Right ventricle myocardium superior (tissue), 1 donor: Measurements from ENCODE around the gene EHBP1L1. TPM values are rescaled to one million over a fixed set of nuclear protein-coding genes. Genes with fewer than 3 reads are reported as not detected.

Experiments used
- ATAC-seq: fragments of 200-7000 bp; cut with Tn5 transposase; one replicate; pipeline ENCODE4 v1.9.1; 2020; ENCODE audit warnings: mild to moderate bottlenecking; ENCODE audit not compliant: poor library complexity
- DNase-seq: peaks from one replicate; pipeline ENCODE4 v3.0.0-alpha.2; 2020
- intact Hi-C: fragments of 100-400 bp; cut with DNase I; formaldehyde crosslinking; loops from one replicate; pipeline ENCODE4 v1.11.2; 2022
- total RNA-seq: library from RNA; stranded (reverse); fragmentation: NEBNext Ultra II Directional; extraction: Animal tissue kit (Norgen Biotek cat#: 25700); gene quantifications from one replicate; pipeline ENCODE4 v1.2.1, GENCODE V29; 2021
- donor health status: DM: no; HTN: yes; CAD: no; lungs with severe emphysema.

Gene EHBP1L1
- total RNA-seq, 1 donor from 2014 or later: 44.9 TPM

DNA sequence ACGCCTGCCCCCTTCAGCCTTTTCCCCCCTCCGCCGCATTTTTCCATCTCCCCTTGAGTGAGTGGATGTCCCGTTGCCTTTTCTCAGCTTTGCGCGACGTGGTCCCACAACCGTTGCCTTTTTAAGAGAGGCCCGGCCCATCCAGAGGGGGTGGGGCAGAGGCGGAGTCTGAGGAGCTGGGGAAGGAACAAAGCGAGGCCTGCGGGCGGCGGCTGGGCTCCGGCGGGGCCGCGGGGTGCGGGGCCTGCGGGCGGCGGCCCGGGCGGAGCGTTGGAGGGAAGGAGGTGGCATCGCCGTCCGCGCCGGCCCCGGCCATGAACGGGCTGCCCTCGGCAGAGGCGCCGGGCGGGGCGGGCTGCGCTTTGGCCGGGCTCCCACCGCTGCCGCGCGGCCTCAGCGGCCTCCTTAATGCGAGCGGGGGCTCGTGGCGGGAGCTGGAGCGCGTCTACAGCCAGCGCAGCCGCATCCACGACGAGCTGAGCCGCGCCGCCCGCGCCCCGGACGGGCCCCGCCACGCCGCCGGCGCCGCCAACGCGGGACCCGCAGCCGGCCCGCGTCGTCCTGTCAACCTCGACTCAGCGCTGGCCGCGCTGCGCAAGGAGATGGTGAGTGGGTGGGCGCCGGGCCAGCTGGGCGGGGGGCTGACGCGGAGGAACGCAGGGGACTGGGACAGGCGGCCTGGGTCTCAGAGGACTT, 3.3 kb upstream of the EHBP1L1 start, which contains the start of gene FAM89B:
Gene FAM89B, plus strand, starts transcription at position 183 of the 696 bp plus-strand sequence. Its CDS starts 132 bp downstream, at position 315.
- DNase-seq (peak; percentile 96), ATAC-seq (peak; percentile 21)
- intact Hi-C loops: loop anchor here (5.0 kb wide), 1 partner anchor 35 kb away; no protein-coding TSS in a partner anchor

- no peak for DNase-seq
- no peak for ATAC-seq
- intact Hi-C loops: loop anchor here (5.0 kb wide), 1 partner anchor 34 kb away; no protein-coding TSS in a partner anchor
Measured at GRCh38 chr11:65573391-65574079, 2.3 kb upstream of the EHBP1L1 start.

DNA sequence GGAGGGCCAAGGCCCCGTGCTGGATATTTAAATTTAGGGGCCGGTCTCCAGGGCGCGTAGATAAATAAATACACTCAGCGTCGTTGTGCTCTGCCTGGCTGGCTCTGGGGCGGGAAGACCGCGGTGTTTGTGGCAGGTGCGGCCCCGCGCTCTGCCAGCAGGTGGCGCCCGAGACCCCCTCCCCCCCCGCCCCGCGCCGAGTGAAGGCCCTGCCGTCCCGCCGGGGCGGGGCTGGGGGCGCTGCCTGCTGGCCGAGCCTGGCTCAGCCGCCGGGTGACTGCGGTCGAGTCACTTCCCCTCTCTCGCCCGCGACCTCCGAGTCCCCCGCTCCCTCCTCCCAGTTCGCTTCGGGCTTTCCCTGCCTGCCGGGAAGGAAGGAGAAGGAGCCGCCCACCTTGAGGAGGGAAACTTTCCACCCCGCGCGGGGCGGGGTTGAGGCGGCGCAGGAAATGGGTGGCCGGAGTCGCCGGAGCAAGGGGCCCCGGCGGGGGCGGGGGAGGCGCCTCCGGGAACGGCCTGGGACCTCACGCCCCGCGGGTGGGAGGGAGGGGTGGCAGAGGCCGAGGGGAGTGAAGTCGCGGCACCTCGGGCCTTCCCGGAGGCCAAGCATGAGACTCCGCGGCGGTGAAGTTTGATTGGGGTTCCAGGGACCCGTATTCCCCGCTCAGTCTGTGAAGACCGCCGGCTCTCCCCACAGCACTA, 1.6 kb upstream of the EHBP1L1 start:
- intact Hi-C loops: loop anchor here (5.0 kb wide), 1 partner anchor 33 kb away; no protein-coding TSS in a partner anchor

DNA sequence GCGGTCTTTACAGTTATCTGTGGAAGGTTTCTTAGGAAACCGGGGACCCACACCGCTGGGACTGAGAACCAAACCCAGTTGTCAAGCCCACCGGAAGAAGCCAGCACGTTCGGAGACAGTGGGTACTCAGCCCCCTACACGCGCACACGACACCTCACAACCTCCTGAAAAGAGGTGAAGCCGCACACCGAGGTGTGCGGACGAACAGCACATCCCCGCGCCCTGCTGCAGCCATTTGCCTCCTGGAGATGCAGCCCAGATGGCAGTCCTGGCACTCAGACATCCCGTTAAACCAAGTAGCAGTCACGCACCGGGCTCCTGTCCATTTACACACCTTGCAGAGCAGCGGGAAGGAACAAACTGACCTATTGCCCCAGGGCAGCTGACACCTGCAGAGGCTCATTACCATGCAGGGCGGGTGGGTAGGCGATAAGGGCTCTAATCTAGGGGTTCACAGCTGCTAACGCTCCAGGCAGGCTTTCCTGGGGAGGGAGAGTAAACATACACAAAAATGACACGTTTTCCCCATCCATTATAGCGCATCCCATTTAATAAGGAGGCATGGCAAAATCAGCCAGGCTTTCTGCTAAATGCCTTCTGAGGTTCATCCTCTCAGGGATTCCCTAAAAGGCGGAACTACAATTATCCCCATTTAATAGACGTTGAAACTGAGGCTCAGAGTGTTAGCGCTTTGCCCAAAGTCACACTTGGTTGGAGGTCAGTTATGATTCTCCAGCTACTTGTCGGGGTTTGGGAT, 864 bp upstream of the EHBP1L1 start:
- intact Hi-C loops: loop anchor here (5.0 kb wide), 1 partner anchor 32 kb away; no protein-coding TSS in a partner anchor
- ATAC-seq: no peak
- DNase-seq: no peak

More for the DNA sequence above, 1.6 kb upstream of the EHBP1L1 start:
- DNase-seq (peak; percentile 95), ATAC-seq (peak; percentile 61)

GRCh38 chr11:65576232-65576866, 496 bp downstream of the EHBP1L1 start:
- DNase-seq: no peak
- ATAC-seq: no peak
- intact Hi-C loops: no loop called here

DNA sequence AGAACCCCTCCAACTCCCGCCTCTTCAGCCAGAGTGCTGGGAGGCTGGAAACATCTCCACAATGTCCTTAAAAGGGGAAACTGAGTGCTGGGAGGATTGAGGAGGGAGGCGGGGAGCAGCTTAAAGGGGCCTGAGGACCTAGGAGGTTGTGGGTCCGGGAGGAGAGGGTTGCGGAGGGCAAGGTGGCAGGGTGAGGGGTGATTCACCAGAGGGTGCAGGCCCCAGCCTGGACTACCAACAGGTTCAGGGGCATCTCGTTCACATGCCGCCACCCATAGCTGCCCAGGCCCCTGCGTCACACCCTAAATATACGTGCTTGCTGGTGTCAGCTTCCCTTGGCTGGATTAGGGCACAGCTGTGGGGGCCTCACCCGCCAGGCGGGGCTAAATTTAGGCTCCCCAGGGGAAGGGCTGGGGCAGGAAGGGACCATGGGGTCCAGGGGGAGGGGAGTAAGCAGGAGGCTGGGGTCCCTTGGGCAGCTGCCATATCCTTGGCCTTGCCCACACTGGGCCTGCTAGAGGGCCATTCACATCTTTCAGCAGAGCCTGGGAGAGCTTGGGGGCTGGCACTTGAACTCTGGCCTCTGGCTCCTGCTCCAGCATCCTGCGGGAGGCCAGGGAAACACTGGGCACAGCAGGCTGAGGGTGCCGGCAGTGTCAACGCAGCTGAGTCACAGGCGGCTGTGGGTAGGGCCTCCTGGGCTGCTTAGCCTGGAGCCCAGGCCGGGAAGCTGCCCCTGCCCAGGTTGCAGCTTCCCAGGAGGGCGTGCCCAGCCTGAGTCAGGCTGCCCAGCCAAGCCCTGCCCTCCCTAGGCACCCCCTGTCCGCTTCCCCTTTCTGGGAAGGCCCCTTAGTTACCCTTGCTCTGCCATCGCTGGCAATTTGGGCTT, 1.3 kb downstream of the EHBP1L1 start:
- peak; percentile 81 for DNase-seq
- intact Hi-C loops: no loop called here

DNA sequence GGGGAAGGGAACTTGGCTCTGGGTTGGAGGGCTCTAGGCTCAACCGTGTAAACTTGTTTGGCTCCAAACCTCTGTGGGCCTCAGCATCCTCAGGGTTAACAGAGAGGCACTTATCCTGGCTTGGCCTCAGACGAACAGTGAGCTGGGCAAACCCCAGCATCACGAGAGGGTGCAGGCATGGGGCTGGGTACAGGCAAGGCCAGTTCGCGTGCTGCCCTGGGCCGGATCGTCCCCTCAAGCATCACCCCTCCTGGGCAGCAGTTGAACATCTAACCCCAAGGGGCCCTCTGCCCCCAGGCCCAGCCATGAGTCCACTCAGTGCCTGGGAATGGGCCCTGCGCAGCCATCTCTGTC, 1.9 kb downstream of the EHBP1L1 start:
- no peak for ATAC-seq
- DNase-seq: no peak
- intact Hi-C loops: no loop called here

More for the DNA sequence above, 1.3 kb downstream of the EHBP1L1 start:
- peak; percentile 18 for ATAC-seq

GRCh38 chr11:65578134-65578533, 2.3 kb downstream of the EHBP1L1 start:
- DNase-seq (no peak), ATAC-seq (no peak)
- intact Hi-C loops: no loop called here

- no peak for ATAC-seq
- no peak for DNase-seq
- intact Hi-C loops: no loop called here
Measured at GRCh38 chr11:65578667-65579066, 2.8 kb downstream of the EHBP1L1 start.

GRCh38 chr11:65579291-65579690, 3.4 kb downstream of the EHBP1L1 start:
- intact Hi-C loops: no loop called here
- no peak for ATAC-seq
- DNase-seq: no peak

- no peak for ATAC-seq
- DNase-seq: no peak
- intact Hi-C loops: no loop called here
Measured at GRCh38 chr11:65580031-65580692, 4.3 kb downstream of the EHBP1L1 start.

GRCh38 chr11:65580756-65581155, 4.9 kb downstream of the EHBP1L1 start:
- no peak for DNase-seq
- ATAC-seq: no peak
- intact Hi-C loops: no loop called here

GRCh38 chr11:65581928-65582327, 6.1 kb downstream of the EHBP1L1 start:
- DNase-seq (no peak), ATAC-seq (no peak)
- intact Hi-C loops: no loop called here

DNA sequence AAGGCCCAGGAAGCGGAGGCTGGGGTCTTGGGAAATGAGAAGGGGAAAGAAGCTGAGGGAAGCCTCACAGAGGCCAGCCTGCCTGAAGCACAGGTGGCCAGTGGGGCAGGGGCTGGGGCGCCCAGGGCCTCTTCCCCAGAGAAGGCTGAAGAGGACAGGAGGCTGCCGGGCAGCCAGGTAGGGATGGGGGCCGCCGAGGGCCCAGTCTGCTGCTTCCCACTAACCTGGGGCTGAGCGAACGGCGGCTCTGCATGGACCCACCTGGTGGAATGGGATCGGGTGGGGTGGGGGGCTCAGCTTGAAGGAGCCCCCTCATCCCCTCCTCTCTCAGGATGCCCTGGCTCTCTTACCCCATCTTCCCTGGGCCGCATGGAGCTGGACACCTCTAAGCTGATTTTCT, 7.7 kb downstream of the EHBP1L1 start:
- DNase-seq (no peak), ATAC-seq (no peak)
- intact Hi-C loops: no loop called here

DNA sequence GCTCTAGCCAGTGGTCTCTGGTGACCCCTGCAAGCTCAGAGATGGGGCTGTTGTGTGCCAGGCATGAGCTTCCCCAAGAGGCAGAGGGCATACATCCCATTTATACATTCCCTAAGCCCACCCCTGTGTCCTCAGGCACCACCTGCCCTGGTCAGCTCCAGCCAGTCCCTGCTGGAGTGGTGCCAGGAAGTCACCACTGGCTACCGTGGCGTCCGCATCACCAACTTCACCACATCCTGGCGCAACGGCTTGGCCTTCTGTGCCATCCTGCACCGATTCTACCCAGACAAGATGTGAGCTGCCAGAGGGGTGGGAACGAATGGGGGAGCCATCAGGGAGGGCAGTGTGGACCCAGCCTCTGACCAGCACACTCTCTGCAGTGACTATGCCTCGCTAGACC, 8.3 kb downstream of the EHBP1L1 start:
- ATAC-seq (no peak), DNase-seq (no peak)
- intact Hi-C loops: no loop called here

GRCh38 chr11:65584723-65585171, 8.9 kb downstream of the EHBP1L1 start:
- intact Hi-C loops: no loop called here
- ATAC-seq: no peak
- no peak for DNase-seq
